Endothelial cell of umbilical vein (primary cell): Measurements from ENCODE around the gene PRRX1. TPM values are rescaled to one million over a fixed set of nuclear protein-coding genes. Genes with fewer than 3 reads are reported as not detected.

Source experiments
- BruUV-seq: library from RNA; stranded (reverse); fragments of 400-500 nt; replicated peaks from 2 replicates; lab custom pipeline; 2021; lab: Mats Ljungman, UMichigan
- CTCF ChIA-PET: fragments of 300-600, 350-600 bp; sonication (Branson Sonifier 250); formaldehyde crosslinking; loops from one replicate; lab custom pipeline; 2021; ENCODE audit warnings: antibody characterized with exemption, inconsistent platforms; lab: Charles Lee
- POLR2A ChIA-PET: fragments of 300-600, 350-600 bp; sonication (Branson Sonifier 250); formaldehyde crosslinking; loops from one replicate; lab custom pipeline; 2021; ENCODE audit warnings: antibody characterized with exemption, inconsistent platforms; lab: Charles Lee
- DNase-seq: peaks from one replicate; pipeline ENCODE4 v3.0.0-alpha.2; 2011; ENCODE audit warnings: low read depth, low spot score
- FAIRE-seq: peaks from 2 replicates; lab custom pipeline; 2011; peaks lifted over from hg19 to GRCh38; lab: Jason Lieb, UNC
- H2AFZ ChIP-seq: 2 replicates; pipeline ENCODE4 v1.6.0; 2012; ENCODE audit warnings: low read depth, low read length, control low read depth, inconsistent platforms
- H3K27ac ChIP-seq: 2 replicates; pipeline ENCODE4 v1.5.1; 2011; ENCODE audit warnings: low read depth, mild to moderate bottlenecking, control low read depth, low read length, moderate library complexity; ENCODE audit not compliant: insufficient read depth
- H3K27me3 ChIP-seq, 2 experiments: 2 replicates each; pipeline versions ENCODE4 v1.6.0 to v1.6.1; 2011; ENCODE audit warnings: low read length in 2 of 2, mixed read lengths in 1 of 2; ENCODE audit not compliant: control insufficient read depth in 2 of 2, insufficient read depth in 2 of 2
- H3K36me3 ChIP-seq, 2 experiments: 2 replicates in 1 of 2; 3 replicates in 1 of 2; pipeline ENCODE4 v1.5.1; 2011; ENCODE audit warnings: low read length in 2 of 2, mild to moderate bottlenecking in 1 of 2, moderate library complexity in 1 of 2; ENCODE audit not compliant: control insufficient read depth in 2 of 2, insufficient read depth in 2 of 2; ENCODE audit errors: extremely low read depth in 1 of 2
- H3K4me1 ChIP-seq: 3 replicates; pipeline ENCODE4 v1.5.1; 2011; ENCODE audit warnings: mild to moderate bottlenecking, low read length; ENCODE audit not compliant: control insufficient read depth, insufficient read depth; ENCODE audit errors: extremely low read depth
- H3K4me2 ChIP-seq: 2 replicates; pipeline ENCODE4 v1.6.1; 2011; ENCODE audit warnings: low read length, control low read depth, mixed read lengths; ENCODE audit not compliant: insufficient read depth
- H3K4me3 ChIP-seq, 3 experiments: fragments of 200-600 bp in 1 of 3; sonication (generic), shearing (Covaris generic) in 1 of 3; replicated peaks in 1 of 3; 2 replicates each; pipeline ENCODE4 v1.5.1; 2011 to 2016; ENCODE audit warnings: control low read depth in 3 of 3, low read length in 3 of 3, mild to moderate bottlenecking in 2 of 3, inconsistent platforms in 1 of 3, low read depth in 1 of 3, moderate library complexity in 1 of 3; ENCODE audit not compliant: insufficient read depth in 1 of 3
- H3K79me2 ChIP-seq: 2 replicates; pipeline ENCODE4 v1.6.0; 2012; ENCODE audit warnings: low read length, inconsistent platforms; ENCODE audit not compliant: control insufficient read depth, insufficient read depth
- H3K9ac ChIP-seq: replicated peaks from 2 replicates; pipeline ENCODE3; 2011; ENCODE audit warnings: low read length, control low read depth; ENCODE audit not compliant: insufficient read depth; ENCODE audit errors: extremely low read depth
- H3K9me1 ChIP-seq: replicated peaks from 3 replicates; pipeline ENCODE4 v1.6.0; 2011; ENCODE audit warnings: mild to moderate bottlenecking, low read length; ENCODE audit not compliant: control insufficient read depth, insufficient read depth; ENCODE audit errors: extremely low read depth
- H3K9me3 ChIP-seq: replicated peaks from 2 replicates; pipeline ENCODE4 v1.5.1; 2012; ENCODE audit warnings: low read length, inconsistent platforms; ENCODE audit not compliant: control insufficient read depth, insufficient read depth
- H4K20me1 ChIP-seq: replicated peaks from 2 replicates; pipeline ENCODE3; 2011; ENCODE audit warnings: mild to moderate bottlenecking, low read length; ENCODE audit not compliant: control insufficient read depth, insufficient read depth; ENCODE audit errors: extremely low read depth
- EZH2 ChIP-seq: IDR thresholded peaks from 2 replicates; pipeline ENCODE4 v1.6.1; 2012; ENCODE audit warnings: borderline replicate concordance, low read depth, mild to moderate bottlenecking, moderate library complexity, low read length, inconsistent platforms; ENCODE audit not compliant: severe bottlenecking
- GATA2 ChIP-seq: IDR thresholded peaks from 2 replicates; pipeline ENCODE4 v1.7.0; 2011; ENCODE audit warnings: low read depth, mild to moderate bottlenecking, moderate library complexity, mixed read lengths, low read length; ENCODE audit not compliant: insufficient read length, insufficient read depth
- JUN ChIP-seq: IDR thresholded peaks from 2 replicates; pipeline ENCODE4 v1.6.1; 2011; ENCODE audit warnings: borderline replicate concordance, low read depth; ENCODE audit not compliant: insufficient read length, insufficient read depth
- MAX ChIP-seq: IDR thresholded peaks from 2 replicates; pipeline ENCODE4 v1.6.1; 2011; ENCODE audit not compliant: insufficient read depth, insufficient read length
- POLR2A ChIP-seq: IDR thresholded peaks from 2 replicates; pipeline ENCODE4 v1.6.1; 2012; ENCODE audit warnings: low read depth, mild to moderate bottlenecking, control low read depth, low read length
- POLR2AphosphoS5 ChIP-seq: IDR thresholded peaks from 2 replicates; pipeline ENCODE4 v1.6.1; 2012; ENCODE audit warnings: low read depth, mild to moderate bottlenecking, control low read depth, low read length, moderate library complexity; ENCODE audit not compliant: insufficient read depth
- dilution Hi-C: fragments of 300-500 bp; cut with MboI; formaldehyde crosslinking; loops from one replicate; pipeline ENCODE4 v1.15.0; 2019; ENCODE audit warnings: low sequenced_read_pairs; ENCODE audit not compliant: extremely low pct_ligation_motif_present
- intact Hi-C: fragments of 100-400 bp; cut with micrococcal nuclease; formaldehyde crosslinking; loops from one replicate; pipeline ENCODE4 v1.10.0; 2022
- polyA plus RNA-seq, 4 experiments: library from polyadenylated mRNA; depleted of rRNA in 3 of 4; stranded (reverse) in 3 of 4; unstranded in 1 of 4; fragments of >200 nt; gene quantifications; 2 replicates each; pipeline versions ENCODE4 v1.2.1 to v1.2.3, GENCODE V29; 2011 to 2012; ENCODE audit warnings: missing spikeins in 1 of 4
- total RNA-seq: library from RNA; stranded (reverse); gene quantifications from 2 replicates; pipeline ENCODE4 v1.2.3, GENCODE V29; 2021
- TF ChIP-seq, protein P1 (sequence below), 2 donors: IDR thresholded peaks; 1 replicate in 1 of 2; 2 replicates in 1 of 2; pipeline ENCODE4 v1.5.1; 2011; ENCODE audit warnings: low read length in 2 of 2, mild to moderate bottlenecking in 2 of 2, moderate library complexity in 2 of 2, control low read depth in 1 of 2, inconsistent platforms in 1 of 2, low read depth in 1 of 2; ENCODE audit not compliant: insufficient read depth in 1 of 2; ENCODE audit errors: extremely low read depth in 1 of 2

Gene PRRX1
- total and polyA plus RNA-seq, 2 donors (not counting 3 experiments of a cell fraction or from before 2014, with no cell fraction given): 0.03 TPM; not detected in 1

DNA sequence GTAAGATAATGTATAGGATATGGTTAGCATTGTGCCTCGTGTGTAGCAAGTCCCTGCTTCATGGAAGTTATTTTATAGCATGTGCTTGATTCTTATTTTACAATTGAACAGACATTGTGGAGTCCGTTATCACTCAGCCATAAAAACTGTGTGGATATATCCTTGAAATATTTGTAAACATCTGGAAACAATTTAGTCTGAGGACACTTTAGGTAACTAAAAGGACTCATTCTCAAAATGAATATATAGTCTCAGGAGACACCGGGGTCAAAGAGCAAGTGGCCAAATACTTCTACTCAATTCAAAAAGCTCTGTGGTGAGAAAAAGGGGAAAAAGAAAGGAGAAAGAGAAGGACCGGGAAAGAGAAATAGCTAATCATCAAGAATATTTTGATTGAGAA is 23.7 kb downstream of the PRRX1 start:
- Histone ChIP-seq H3K4me1 (peaks cover 8% of the 10 kb centered on the region), H3K36me3 (no peaks in the 10 kb centered on the region), H3K4me3 (no peak overlapping the region), H3K27me3 (no peaks in the 10 kb centered on the region), H3K4me2 (no peak overlapping the region), H2AFZ (no peak overlapping the region), H3K9ac (no peak overlapping the region), H3K9me3 (no peaks in the 10 kb centered on the region), H3K27ac (no peak overlapping the region), H3K79me2 (no peaks in the 10 kb centered on the region), H4K20me1 (no peaks in the 10 kb centered on the region), H3K9me1 (no peaks in the 10 kb centered on the region)
- dilution Hi-C loops (no loop called here), intact Hi-C loops (loop anchor here (5.0 kb wide), 1 partner anchor 625 kb away; the partner anchor contains the start of gene FMO4)
- ChIA-PET CTCF (interaction anchor here (0.8 to 5.5 kb wide), 5 partner anchors 13 to 242 kb away, joined by 3 to 124 read pairs (median 25); no protein-coding TSS in a partner anchor), POLR2A (no interaction called here)
- no peak for DNase-seq
- no TSS peak for BruUV-seq
- no peak for FAIRE-seq
- TF ChIP-seq GATA2 (no peak), EZH2 (no peak), POLR2AphosphoS5 (no peak), JUN (no peak), POLR2A (no peak), MAX (no peak)
- TF ChIP-seq, protein P1, sequence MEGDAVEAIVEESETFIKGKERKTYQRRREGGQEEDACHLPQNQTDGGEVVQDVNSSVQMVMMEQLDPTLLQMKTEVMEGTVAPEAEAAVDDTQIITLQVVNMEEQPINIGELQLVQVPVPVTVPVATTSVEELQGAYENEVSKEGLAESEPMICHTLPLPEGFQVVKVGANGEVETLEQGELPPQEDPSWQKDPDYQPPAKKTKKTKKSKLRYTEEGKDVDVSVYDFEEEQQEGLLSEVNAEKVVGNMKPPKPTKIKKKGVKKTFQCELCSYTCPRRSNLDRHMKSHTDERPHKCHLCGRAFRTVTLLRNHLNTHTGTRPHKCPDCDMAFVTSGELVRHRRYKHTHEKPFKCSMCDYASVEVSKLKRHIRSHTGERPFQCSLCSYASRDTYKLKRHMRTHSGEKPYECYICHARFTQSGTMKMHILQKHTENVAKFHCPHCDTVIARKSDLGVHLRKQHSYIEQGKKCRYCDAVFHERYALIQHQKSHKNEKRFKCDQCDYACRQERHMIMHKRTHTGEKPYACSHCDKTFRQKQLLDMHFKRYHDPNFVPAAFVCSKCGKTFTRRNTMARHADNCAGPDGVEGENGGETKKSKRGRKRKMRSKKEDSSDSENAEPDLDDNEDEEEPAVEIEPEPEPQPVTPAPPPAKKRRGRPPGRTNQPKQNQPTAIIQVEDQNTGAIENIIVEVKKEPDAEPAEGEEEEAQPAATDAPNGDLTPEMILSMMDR (IDR thresholded peaks at IDR 0.05; ENCODE audit: extremely low read depth in 1 of 2, insufficient read depth in 1 of 2, low read depth in 1 of 2, low read length in 2 of 2): no peak
